ENCODE results near the gene PML.

The PML gene

GRCh38 chr15:74011610-74012009 lies 17.1 kb downstream of the PML start:
- no peak for DNase-seq

GRCh38 chr15:74013374-74013894 lies 18.9 kb downstream of the PML start:
- DNase-seq = no peak

- DNase-seq = no peak
Observed at GRCh38 chr15:74019734-74020133, 25.2 kb downstream of the PML start.

GRCh38 chr15:74022706-74023470 lies 28.4 kb downstream of the PML start:
- DNase-seq = no peak

GRCh38 chr15:74024687-74025086 lies 30.2 kb downstream of the PML start:
- no peak for DNase-seq

- no peak for DNase-seq
Observed at GRCh38 chr15:74025436-74025835, 30.9 kb downstream of the PML start.

GRCh38 chr15:74027688-74028087 lies 33.2 kb downstream of the PML start:
- DNase-seq = no peak

- DNase-seq = no peak
Observed at GRCh38 chr15:74028646-74029045, 34.1 kb downstream of the PML start.

GRCh38 chr15:74032046-74032445 lies 37.5 kb downstream of the PML start:
- DNase-seq = no peak

- DNase-seq = no peak
Observed at GRCh38 chr15:74032606-74033561, 38.4 kb downstream of the PML start.

GRCh38 chr15:74034206-74034755 lies 39.8 kb downstream of the PML start:
- DNase-seq = no peak

- no peak for DNase-seq
Observed at GRCh38 chr15:74035121-74036017, 40.9 kb downstream of the PML start.

- DNase-seq = no peak
Observed at GRCh38 chr15:74036271-74037170, 42.0 kb downstream of the PML start.

- DNase-seq = no peak
Observed at GRCh38 chr15:74037171-74038117, 42.9 kb downstream of the PML start.

GRCh38 chr15:74038707-74039655 lies 44.5 kb downstream of the PML start:
- no peak for DNase-seq

GRCh38 chr15:74039656-74040010 lies 45.1 kb downstream of the PML start:
- DNase-seq = no peak

GRCh38 chr15:74040109-74040850 lies 45.8 kb downstream of the PML start:
- no peak for DNase-seq

- no peak for DNase-seq
Observed at GRCh38 chr15:74041311-74041756, 46.8 kb downstream of the PML start.
